ENCODE measurements around the gene PCSK2. TPM values are rescaled to one million over a fixed set of nuclear protein-coding genes. Genes with fewer than 3 reads are reported as not detected.

PCSK2 gene
- total RNA-seq, 4 donors from 2014 or later, result 0.29 TPM; not detected in 3

- Histone ChIP-seq H3K36me3 (no peaks in the 10 kb centered on the region), H3K9me3 (no peaks in the 10 kb centered on the region), H3K27ac (no peak overlapping the region), H3K27me3 (no peaks in the 10 kb centered on the region), H3K4me3 (no peak overlapping the region), H3K4me1 (no peaks in the 10 kb centered on the region)
- in situ Hi-C loops (cut with MboI; ENCODE audit: low sequenced_read_pairs in 4 of 4) (loop anchor here in 1 of 4 donors (25.0 kb wide), 1 partner anchor 97 kb away; no protein-coding TSS in a partner anchor), intact Hi-C loops (cut with DNase I; ENCODE audit: low total_unique reads) (no loop called here)
- ATAC-seq (no peak), DNase-seq (no peak)
- TF ChIP-seq CTCF (IDR thresholded peaks at IDR 0.05 in 4 of 5, conservative IDR thresholded peaks at IDR 0.05 in 1 of 5), result no peak
- no peak for TF ChIP-seq POLR2A (IDR thresholded peaks at IDR 0.05)
Measured at GRCh38 chr20:17358854-17359253, 132.0 kb downstream of the PCSK2 start.

GRCh38 chr20:17364681-17365080 is 137.8 kb downstream of the PCSK2 start:
- TF ChIP-seq POLR2A (IDR thresholded peaks at IDR 0.05) (no peak), CTCF (IDR thresholded peaks at IDR 0.05 in 4 of 5, conservative IDR thresholded peaks at IDR 0.05 in 1 of 5) (no peak)
- no peak overlapping the region for H3K4me3 ChIP-seq
- H3K27me3 ChIP-seq, result no peaks in the 10 kb centered on the region
- H3K4me1 ChIP-seq, result no peaks in the 10 kb centered on the region
- in situ Hi-C loops (cut with MboI; ENCODE audit: low sequenced_read_pairs in 4 of 4) (loop anchor here in 1 of 4 donors (25.0 kb wide), 1 partner anchor 102 kb away; no protein-coding TSS in a partner anchor), intact Hi-C loops (cut with DNase I; ENCODE audit: low total_unique reads) (no loop called here)
- ATAC-seq, result no peak
- no peaks in the 10 kb centered on the region for H3K36me3 ChIP-seq
- H3K9me3 ChIP-seq, result no peaks in the 10 kb centered on the region
- H3K27ac ChIP-seq, result no peak overlapping the region
- no peak for DNase-seq

GRCh38 chr20:17365831-17366230 is 139.0 kb downstream of the PCSK2 start:
- TF ChIP-seq CTCF (IDR thresholded peaks at IDR 0.05 in 4 of 5, conservative IDR thresholded peaks at IDR 0.05 in 1 of 5) (no peak), POLR2A (IDR thresholded peaks at IDR 0.05) (no peak)
- no peaks in the 10 kb centered on the region for H3K4me1 ChIP-seq
- no peak overlapping the region for H3K4me3 ChIP-seq
- H3K9me3 ChIP-seq, result no peaks in the 10 kb centered on the region
- H3K36me3 ChIP-seq, result no peaks in the 10 kb centered on the region
- ATAC-seq, result no peak
- H3K27me3 ChIP-seq, result no peaks in the 10 kb centered on the region
- intact Hi-C loops (cut with DNase I; ENCODE audit: low total_unique reads), result no loop called here
- no peak overlapping the region for H3K27ac ChIP-seq
- DNase-seq, result no peak
- in situ Hi-C loops (cut with MboI; ENCODE audit: low sequenced_read_pairs in 4 of 4), result loop anchor here in 1 of 4 donors (25.0 kb wide), 1 partner anchor 104 kb away; no protein-coding TSS in a partner anchor

- Histone ChIP-seq H3K4me1 (no peaks in the 10 kb centered on the region), H3K27me3 (no peaks in the 10 kb centered on the region), H3K9me3 (no peaks in the 10 kb centered on the region), H3K36me3 (no peaks in the 10 kb centered on the region), H3K4me3 (no peak overlapping the region), H3K27ac (no peak overlapping the region)
- in situ Hi-C loops (cut with MboI; ENCODE audit: low sequenced_read_pairs in 4 of 4), result loop anchor here in 1 of 4 donors (25.0 kb wide), 1 partner anchor 107 kb away; no protein-coding TSS in a partner anchor
- ATAC-seq, result no peak
- TF ChIP-seq POLR2A (IDR thresholded peaks at IDR 0.05) (no peak), CTCF (IDR thresholded peaks at IDR 0.05 in 4 of 5, conservative IDR thresholded peaks at IDR 0.05 in 1 of 5) (no peak)
- DNase-seq, result no peak
- intact Hi-C loops (cut with DNase I; ENCODE audit: low total_unique reads), result no loop called here
Measured at GRCh38 chr20:17369506-17369905, 142.7 kb downstream of the PCSK2 start.
